Activated naive CD4-positive, alpha-beta T cell treated with anti-CD3 and anti-CD28 coated beads, Interleukin-2, amount 50 U/mL, for 16 hours (primary cell): ENCODE results near the gene GNG7.

Source experiments
- DNase-seq: peaks from one replicate; pipeline ENCODE4 v3.0.0-alpha.2; 2020

Gene GNG7

DNA sequence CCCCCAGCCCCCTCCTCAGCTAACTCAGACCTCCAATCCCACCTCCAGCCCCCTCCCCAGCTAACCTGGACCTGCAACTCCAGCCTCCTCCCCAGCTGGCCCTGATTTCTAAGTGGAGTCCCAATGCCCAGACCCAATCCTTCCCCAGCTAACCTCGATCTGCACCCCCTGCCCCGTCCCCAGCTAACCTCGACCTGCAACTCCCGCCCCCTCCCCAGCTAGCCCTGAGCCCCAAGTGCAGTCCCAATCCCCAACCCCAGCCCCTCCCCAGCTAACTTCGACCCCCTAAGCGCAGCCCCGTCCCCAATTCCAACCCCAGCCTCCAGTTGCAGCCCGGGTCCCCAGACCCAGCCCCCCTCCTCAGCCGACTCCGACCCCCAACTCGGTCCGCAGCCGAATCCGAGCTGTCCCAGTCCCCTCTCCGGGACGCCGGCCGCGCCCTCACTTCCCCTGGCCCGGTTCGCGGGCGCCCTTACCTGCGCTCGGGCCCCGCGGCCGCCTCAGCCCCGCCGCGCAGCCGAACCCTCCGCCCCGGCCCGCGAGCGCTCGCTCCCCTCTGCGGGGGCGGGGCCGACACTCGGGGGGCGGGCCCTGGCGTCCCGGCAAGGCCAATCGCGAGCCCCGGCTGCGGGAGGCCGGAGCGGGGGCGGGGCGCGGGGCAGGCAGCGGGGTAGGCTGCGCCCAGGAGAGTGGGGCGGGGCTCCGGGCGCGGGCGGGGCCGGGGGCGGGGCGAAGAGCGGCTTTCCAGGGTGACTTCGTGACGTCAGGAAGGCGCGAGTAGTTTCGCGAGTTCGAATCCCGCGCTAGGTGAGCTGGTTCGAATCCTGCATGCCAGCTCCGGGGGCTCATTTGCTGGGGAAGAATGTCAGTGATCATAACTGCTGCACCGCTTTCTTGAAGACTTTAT, at the start of gene GNG7:
Gene GNG7, minus strand, starts transcription at position 525 of the 907 bp plus-strand sequence. CDS start 182,006 bp downstream, outside the sequence.
- DNase-seq: peak; percentile 97

- DNase-seq: no peak
These were observed 48.9 kb upstream of the GNG7 start for GRCh38 chr19:2751438-2751830.

DNA sequence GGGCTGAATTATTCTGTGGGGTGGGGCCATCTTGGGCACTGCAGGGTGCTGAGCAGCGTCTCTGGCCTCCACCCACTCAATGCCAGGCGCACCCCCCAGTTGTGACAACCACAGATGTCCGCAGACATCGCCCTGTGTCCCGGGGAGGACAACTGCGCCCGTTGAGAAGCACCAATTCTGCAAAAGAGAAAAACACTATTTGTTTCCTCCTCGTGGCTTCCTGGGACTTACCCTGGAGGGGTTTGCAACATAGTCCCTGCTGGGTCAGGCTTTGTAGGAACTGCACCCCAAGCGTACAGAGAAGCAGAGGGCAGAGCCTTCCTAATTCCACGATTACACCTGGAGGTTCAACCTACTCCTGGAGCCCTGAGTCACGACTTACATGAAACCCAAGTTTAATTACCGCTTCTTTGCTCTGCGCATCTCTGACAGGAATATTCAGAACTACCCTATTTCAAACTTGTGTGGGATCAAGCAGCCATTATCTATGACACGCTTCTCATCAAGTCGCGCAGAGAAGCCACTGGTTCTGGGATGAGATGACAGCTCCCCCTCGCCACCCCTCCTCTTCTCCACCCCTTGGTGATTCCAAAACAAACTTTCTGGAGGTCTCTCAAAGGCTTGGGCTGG, 48.4 kb upstream of the GNG7 start:
- no peak for DNase-seq

GRCh38 chr19:2747349-2747748, 44.9 kb upstream of the GNG7 start:
- no peak for DNase-seq

GRCh38 chr19:2744113-2744512, 41.6 kb upstream of the GNG7 start:
- no peak for DNase-seq

GRCh38 chr19:2743099-2743498, 40.6 kb upstream of the GNG7 start:
- DNase-seq: no peak

- no peak for DNase-seq
These were observed 37.8 kb upstream of the GNG7 start for GRCh38 chr19:2740314-2740656.

DNA sequence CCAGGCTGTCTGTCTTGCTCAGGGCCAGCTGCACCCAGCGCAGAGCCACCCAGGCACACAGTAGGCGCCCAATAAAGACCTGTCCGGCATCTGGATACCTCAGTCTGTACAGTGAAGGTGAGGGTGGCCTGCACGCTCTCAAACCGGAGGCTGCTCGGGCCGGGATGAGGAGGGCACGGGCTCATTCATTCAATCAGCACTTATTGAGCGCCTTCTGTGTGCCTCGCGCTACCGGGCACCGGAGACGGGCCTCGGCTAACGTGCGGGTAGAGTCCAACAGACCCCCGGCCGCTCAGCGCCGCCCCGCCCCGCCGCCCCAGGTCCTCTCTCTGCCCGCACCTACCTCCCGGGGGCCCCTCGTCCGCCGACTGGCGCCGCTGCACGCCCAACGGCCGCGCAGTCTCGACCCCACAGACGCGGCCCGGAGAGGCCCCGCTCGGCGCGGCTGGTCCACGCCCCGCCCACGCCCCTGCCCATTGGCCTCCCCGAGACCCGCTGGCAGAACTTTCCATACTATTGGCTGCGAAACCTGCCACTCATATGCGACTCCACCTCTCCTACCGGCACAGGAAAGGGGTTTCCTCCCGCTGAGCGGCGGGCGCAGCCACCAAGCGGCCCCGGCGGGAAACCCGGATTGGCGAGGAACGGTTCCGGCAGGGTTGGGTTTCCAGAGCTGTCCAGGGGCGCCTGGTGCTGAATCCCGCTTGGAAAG, 37.3 kb upstream of the GNG7 start, which contains the start of gene SLC39A3:
Gene SLC39A3, minus strand, starts transcription at position 416 of the 712 bp plus-strand sequence. CDS start 2,760 bp downstream, outside the sequence.
- DNase-seq: peak; percentile 99

- DNase-seq: no peak
These were observed 34.2 kb upstream of the GNG7 start for GRCh38 chr19:2736550-2737190.

GRCh38 chr19:2735374-2735773, 32.9 kb upstream of the GNG7 start:
- DNase-seq: no peak

- no peak for DNase-seq
These were observed 32.2 kb upstream of the GNG7 start for GRCh38 chr19:2734589-2735288.

- no peak for DNase-seq
These were observed 31.6 kb upstream of the GNG7 start for GRCh38 chr19:2733930-2734588.

- no peak for DNase-seq
These were observed 30.4 kb upstream of the GNG7 start for GRCh38 chr19:2732883-2733282.

DNA sequence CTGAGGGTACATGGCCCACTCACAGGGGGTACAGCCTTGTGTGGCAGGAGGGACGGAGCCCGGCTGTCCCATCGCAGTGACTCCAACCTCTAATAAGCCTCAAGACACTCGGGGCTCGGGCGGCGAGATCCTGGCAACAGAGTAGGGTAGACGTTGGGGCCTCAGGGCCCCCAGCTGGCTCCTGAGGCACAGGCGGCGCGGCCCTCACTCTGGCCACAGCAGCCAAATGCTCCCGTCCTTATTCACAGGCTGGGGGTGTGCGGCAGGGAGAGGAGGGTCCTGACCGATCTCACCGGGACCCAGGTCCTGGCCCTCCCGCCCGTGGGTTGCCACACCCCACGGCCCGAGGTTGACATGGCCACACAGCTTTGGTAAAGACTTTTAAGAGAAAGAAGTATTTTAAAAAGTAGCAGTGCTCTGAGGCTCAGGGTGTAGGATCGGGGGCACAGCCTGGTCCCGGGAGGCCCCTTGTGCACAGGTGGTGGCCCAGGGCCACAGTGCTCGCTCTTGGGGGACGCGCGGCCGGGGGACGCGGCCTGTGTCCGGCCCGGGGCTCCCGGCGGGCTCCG, 29.7 kb upstream of the GNG7 start:
- DNase-seq: no peak

DNA sequence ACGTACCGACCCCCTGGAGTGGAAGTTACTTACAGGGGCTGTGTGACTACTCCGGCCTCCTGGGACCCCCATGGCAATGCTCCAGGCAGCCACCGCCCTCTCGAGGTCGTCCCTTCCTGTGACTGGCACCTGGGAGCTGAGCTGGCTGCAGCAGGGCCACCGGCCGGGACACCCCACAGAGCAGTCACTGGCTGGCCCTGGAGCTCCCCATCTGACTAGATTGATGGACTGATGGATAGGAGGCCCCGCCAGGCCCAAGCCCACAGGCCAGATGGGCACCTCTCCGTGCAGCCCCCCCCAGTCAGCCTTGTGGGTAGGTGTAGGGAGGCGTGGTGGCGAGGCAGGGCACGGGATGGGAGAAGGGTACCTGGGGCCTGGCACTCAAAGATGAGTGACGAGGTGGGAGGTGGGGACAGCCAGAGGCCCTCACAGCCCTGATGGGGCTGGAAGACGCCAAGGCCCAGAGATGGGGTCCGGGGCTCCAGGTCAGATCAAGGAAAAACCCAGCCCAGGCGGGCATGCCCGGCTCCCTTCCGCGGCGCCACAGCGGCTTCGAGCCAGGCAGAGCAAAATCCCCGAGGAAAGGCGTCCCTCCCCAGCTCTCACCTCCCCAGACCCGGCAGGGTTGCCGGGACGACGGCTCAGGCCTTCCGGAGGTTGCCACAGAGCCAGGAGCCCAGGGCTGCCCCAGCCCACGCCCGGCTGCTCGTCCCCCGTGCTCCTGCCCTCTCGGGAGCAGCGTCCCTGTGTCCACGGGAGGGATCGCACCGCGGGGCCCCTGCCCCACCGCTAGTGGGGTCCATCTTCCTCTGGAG, 28.9 kb upstream of the GNG7 start:
- DNase-seq: no peak

DNA sequence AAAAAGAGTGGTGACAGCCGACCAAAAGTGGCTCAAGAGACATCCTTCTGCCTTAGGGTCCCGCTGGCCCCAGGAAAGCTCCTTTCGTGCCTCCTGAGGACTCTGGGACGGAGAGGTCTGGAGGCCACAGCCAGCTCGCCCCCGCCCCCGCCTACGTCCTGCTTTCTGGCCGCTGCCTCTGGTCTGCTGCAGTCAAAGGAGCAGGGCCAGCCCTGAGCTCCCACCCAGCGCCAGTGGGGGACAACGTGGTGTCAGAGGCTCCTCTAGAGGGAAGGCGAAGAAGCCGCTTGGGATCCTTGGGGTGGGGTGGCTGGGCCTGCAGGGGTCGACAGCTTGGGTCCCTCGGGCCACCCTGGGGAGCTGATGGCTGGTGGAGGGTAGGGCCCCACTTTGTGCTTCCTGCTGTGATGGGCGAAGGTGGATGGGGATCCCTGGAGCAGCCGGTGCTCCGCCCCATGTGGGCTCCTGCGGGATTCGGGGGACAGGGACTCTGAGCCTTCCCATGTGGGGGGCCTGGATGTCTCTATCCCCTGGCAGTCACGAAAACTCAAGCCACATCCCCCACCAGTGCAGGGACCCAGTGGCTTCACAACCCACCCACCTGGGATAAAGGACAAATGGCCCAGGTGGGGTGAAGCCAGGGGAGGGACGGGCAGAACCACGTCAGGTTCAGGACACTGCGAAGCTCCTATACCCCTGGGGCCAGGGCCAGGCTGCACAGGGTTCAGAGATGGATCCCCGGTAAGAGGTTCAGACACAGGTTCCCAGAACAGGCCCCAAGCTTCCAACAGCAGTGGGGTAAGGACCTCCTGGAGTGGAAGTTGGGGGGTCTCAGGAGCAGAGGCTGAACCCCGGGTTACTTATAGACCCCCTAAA, 27.7 kb upstream of the GNG7 start:
- DNase-seq: no peak

DNA sequence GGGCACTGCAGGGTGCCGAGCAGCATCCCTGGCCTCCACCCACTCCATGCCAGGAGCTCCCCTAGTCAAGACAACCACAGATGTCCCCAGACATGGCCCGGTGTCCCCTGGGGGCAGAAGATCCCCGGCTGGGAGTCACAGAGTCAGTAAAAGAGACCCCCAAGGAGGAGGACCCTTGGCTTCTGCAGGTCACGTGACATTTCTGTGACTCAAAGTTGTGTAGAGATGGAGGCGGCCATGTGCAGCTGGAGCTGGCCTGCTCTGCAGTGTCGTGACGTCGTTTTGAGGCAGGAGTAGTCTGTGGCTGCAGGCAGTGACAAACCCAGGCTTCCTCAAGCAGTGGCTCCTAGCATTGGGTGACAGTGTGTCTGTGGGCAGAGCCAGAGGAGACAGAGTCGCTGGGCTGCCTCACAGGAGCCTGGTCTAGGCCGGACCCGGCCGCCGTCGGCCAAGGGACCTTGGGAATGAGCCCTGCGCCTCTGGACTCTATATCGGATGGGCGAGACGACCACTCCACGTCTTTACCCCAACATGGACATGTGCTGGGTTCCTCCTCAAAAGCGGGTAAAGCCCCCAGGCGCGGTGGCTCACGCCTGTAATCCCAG, 26.4 kb upstream of the GNG7 start:
- DNase-seq: no peak

GRCh38 chr19:2727640-2727944, 25.1 kb upstream of the GNG7 start:
- no peak for DNase-seq

DNA sequence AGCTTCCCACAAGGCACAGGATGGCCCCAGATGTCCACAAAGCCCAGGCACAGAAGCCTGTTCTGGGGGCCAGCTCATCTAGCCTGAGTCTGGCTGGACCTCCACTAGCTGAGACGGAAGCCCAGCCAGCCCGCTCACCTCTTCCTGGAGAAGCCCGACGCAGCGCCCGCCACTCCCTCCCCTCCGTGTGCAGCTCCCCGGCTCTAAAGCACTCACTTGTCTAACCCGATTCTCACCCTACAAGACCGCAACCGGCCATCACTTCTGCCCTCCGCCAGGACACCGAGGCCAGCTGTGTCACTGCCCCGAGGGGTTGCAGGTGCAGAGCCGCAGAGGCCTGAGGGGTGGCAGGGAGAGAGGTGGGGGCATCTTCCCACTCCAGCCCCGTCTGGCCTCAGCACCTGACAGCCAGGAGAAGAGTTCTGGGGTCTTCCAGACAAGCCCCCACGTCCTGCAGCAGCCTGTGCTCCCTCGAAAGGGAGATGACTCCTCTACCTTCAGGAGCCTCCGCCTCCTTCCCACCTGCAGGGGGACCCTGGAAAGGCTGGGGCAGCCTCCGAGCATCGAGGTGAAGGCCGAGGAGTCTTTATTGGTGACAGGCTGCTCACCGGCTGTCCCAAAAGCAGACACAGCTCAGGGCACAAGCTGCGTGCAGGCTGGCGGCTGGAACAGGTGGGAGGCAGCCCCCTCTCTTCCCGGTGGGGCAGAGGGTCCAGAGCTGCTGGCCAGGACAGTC, 24.6 kb upstream of the GNG7 start:
- DNase-seq: no peak
